Measurements from ENCODE around the gene ROPN1L.

ROPN1L gene

DNA sequence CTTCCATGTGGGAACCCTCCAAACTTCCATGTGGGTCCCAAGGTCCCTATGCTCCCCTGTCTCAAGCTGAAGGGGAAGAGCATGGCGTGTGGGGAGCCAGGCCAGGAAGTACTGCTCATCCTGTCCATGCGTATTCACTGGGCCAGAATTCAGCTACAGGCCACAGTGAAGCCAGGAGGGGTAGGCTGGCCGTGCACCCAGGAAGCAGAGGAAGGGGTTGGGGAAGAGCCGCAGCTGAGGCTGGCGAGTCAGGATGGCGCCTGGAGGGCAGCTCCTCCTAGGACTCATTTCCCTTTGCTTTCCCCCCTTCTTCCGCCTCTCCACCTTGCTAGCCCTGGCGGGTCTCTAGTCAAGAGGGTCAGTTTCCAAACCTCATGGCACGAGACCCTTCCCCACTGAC, 57.4 kb downstream of the ROPN1L start:
- TF ChIP-seq, protein P1, sequence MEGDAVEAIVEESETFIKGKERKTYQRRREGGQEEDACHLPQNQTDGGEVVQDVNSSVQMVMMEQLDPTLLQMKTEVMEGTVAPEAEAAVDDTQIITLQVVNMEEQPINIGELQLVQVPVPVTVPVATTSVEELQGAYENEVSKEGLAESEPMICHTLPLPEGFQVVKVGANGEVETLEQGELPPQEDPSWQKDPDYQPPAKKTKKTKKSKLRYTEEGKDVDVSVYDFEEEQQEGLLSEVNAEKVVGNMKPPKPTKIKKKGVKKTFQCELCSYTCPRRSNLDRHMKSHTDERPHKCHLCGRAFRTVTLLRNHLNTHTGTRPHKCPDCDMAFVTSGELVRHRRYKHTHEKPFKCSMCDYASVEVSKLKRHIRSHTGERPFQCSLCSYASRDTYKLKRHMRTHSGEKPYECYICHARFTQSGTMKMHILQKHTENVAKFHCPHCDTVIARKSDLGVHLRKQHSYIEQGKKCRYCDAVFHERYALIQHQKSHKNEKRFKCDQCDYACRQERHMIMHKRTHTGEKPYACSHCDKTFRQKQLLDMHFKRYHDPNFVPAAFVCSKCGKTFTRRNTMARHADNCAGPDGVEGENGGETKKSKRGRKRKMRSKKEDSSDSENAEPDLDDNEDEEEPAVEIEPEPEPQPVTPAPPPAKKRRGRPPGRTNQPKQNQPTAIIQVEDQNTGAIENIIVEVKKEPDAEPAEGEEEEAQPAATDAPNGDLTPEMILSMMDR (IDR thresholded peaks at IDR 0.05; ENCODE audit: extremely low read depth, missing control alignments), result no peak
- DNase-seq (ENCODE audit: low spot score), result no peak

DNA sequence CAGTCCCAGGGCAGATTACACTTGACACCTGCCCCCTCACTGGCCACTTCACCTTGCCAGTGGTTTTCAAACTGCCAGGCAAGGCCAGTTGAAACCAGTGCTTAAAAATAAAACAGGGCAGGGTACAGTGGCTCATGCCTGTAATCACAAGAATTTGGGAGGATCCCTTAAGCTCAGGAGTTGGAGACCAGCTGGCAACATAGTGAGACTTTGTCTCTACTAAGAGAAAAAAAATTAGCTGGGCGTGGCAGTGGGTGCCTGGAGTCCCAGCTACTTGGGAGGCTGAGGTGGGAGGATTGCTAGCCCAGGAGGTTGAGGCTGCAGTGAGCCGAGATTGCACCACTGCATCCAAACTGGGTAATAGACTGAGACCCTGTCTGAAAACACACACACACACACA, 58.1 kb downstream of the ROPN1L start:
- TF ChIP-seq, protein P1 (IDR thresholded peaks at IDR 0.05; ENCODE audit: extremely low read depth, missing control alignments), result no peak
- no peak for DNase-seq (ENCODE audit: low spot score)

DNA sequence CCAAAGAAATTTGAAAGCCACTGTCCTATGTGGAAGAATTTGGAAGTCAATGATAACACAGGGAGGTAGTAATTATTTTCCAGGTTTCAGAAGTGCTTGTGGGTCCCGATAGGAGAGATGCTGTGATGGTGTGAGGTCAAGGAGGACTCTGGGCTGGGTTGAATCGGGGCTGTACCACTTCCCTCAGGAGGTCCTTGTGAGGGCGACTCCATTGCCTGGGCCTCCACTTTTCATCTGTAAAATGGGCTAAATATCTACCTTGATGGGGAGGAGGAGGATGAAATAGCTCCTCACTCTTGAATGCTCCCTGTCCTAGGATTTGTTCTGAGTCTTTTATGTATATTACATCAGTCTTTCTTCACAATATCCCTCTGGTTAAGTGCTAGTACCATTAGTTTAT, 59.0 kb downstream of the ROPN1L start:
- TF ChIP-seq, protein P1 (IDR thresholded peaks at IDR 0.05; ENCODE audit: extremely low read depth, missing control alignments), result no peak
- no peak for DNase-seq (ENCODE audit: low spot score)

DNA sequence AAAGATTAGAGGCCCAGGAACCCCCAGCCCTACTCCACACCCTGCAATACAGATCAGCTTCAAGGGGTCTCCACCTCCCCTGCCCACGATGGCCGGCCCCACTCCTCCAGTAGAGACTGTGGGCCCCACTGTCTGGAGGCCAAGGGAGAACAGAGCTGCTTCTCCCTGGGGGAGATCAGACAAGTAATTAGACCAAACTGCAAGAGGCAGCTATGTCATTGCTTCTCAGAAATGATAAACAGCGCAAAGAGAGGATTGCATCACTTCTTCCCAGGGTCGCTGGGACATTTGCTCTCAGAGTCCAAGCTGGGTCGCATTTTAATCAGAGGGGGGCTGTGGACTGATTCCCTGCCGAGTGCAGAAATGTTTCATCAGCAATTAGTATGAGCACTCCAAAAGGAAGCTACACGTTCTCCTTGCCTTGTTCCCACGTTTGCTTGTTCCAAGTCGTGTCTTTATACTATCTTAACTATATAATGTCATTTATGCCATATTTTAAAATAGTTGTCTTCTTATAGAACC, 59.9 kb downstream of the ROPN1L start:
- no peak for DNase-seq (ENCODE audit: low spot score)
- TF ChIP-seq, protein P1 (IDR thresholded peaks at IDR 0.05; ENCODE audit: extremely low read depth, missing control alignments), result no peak

DNA sequence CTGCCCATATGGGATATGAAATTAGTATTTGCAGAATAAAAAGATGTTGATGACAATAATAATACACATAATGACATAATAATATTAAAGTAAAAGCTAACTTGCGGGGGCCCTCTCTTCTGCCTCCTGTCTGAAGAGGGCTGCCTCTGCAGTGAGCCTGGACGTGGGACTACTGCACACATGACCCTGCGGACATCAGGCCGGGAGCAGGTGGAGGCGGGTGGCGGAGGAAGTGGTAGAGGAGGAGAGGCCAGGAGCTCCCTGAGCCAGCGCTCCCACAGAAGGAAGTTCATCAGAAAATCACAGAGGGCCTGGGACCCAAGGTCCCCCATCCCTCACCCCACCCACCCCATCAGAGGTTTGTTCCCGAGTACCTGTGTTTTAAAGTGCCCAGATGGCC, 60.5 kb downstream of the ROPN1L start:
- TF ChIP-seq, protein P1 (IDR thresholded peaks at IDR 0.05; ENCODE audit: extremely low read depth, missing control alignments), result no peak
- DNase-seq (ENCODE audit: low spot score), result no peak

DNA sequence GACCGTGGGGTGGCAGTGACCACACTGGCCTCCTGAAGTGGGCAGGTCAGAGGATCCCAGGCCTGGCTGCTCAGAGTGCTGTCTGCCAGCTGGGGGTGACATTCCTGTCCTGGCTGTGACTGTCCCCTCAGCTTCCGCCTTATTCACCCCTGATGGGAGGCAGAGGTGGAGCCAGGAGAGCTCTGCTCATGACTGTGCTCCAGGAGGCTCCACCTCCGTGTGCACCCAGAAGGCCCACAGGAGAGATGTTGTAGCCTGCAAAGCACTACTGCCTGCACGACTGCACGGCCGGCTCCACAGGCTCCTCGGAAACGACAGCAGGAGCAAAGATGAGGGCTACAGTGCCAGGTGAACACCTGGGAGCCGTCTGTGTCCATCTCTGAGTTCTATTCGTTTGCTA, 60.9 kb downstream of the ROPN1L start:
- TF ChIP-seq, protein P1 (IDR thresholded peaks at IDR 0.05; ENCODE audit: extremely low read depth, missing control alignments), result no peak
- no peak for DNase-seq (ENCODE audit: low spot score)

DNA sequence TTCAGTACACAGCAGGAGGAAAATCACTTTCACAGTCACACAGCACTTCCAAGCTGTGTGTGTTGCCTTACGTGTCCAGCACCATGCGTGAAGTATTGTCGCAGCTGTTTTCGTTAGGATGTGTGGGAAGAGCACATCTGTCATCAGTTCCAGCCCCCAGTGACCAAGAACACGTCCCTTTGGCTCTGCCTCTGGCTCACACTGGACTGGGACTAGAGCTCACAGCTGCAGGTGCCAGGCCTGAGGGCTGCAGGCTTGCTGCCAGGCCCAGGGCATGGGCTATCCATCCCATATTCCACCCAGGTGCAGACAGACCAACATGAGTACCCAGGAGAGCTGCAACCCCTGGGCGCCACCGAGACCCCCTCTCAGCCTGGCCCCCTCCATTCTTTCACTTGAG, 61.6 kb downstream of the ROPN1L start:
- TF ChIP-seq, protein P1 (IDR thresholded peaks at IDR 0.05; ENCODE audit: extremely low read depth, missing control alignments), result no peak
- no peak for DNase-seq (ENCODE audit: low spot score)
